GM20431 (cell line): ENCODE data around the gene EML2.
"Not testable (repeated sequence)": the region's sequence is repeated elsewhere in the genome, so short reads cannot be mapped to it uniquely, and the experiment has no call there.

Source experiments
- in situ Hi-C: fragments of 300-500 bp; cut with MseI, MboI; formaldehyde crosslinking; loops from one replicate; pipeline ENCODE4 v1.15.0; 2020; ENCODE audit warnings: low sequenced_read_pairs; ENCODE audit not compliant: unreplicated experiment

Gene EML2

DNA sequence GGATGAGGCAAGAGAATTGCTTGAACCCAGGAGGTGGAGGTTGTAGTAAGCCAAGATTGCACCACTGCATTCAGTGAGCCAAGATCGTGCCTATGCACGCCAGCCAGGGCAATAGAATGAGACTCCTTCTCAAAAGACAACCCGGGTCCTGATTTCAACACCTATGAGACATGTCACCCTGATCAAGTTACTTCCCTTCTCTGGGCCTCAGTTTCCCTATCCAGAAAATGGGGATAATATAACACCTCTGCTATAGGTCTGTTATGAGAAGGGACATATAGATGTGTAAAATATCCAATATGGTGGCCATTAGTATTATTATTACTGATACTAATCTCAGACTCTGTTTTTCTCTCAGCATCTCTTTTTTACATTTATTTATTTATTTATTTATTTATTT, 15.9 kb upstream of the EML2 start:
- in situ Hi-C loops = no loop called here

DNA sequence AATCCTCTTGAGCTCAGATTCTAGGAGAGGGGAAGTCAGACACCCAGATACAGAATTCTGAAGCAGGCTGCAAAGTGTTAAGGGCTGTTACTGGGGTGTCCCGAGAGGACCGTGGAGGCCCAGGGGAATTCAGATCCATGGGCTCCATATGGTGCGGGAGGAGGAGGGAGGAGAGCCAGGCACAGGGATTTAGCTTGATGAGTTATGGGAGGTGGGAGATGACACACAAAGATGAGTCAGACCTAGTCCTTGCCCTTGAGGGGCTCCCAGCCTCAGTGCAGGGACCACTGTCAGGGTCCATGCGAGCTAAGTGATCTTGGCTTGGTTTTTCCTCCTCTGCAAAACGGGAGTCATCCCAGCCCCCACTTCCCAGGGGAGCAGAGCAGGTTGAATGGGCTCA, 14.4 kb upstream of the EML2 start:
- in situ Hi-C loops = no loop called here

DNA sequence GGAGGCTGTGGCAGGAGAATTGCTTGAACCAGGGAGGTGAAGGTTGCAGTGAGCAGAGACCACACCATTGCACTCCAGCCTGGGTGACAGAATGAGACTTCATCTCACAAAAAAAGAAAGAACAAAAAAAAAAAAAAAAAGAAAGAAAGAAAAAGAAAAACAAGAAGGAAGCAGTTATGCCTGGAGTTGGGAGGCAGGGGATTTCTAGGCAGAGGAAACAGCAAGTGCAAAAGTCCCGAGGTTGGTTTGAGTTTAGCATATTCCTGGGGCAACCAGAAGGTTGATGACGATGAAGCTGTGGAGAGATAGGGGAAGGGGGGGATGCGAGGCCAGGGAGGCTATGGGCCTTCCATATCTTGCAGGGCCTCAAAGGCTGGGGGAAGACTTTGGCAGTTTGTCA, 11.5 kb upstream of the EML2 start:
- in situ Hi-C loops = no loop called here

DNA sequence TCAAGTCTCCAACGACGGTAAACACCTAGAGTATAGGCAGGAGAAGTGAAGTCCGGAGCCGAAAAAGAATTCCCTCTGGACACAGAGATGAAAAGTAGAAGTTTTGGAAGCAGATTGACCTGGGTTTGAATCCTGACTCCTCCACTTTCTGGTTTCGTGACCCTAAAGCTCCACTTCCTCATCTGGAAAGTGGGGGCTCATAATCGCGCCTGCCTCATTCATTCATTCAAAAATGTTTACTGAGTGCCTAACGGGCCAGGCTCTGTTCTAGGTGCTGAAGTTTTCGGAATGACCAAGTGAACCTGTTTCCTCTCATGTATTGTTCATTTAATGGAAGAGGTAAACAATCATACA, 7.1 kb upstream of the EML2 start:
- in situ Hi-C loops = no loop called here

DNA sequence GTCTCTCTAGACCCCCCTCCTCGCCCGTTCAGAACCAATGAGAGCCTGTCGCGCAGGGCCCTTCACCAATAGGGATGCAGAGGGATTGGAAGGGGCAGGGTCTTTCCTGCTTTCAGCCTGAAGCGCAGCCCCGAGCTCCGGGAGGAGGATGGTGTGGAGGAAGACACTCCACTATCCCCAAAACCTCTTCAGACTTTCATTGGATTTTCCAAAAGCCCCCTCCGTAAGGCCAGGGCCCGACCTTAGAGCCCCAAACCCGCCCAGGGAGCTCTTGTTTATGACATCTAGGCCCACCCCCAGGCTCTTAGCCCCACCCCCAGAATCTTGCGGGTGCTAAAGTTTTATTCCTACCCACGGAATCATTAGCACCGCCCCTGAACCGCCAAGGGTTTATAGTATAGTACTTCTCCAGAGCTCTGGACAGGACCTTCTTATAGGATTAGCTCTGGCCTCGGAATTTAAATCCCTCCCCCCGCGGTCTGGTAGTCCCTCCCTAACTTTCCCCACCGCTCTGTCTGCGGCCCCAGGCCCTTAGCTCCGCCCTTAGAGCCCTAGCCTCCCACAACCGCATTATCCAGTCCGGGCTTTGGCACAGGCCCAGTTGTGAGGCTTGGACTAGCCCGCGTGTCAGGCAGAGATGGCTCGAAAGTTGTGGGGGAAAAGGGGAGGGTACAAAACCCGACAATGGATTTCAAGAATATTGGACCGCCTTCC, 6.6 kb upstream of the EML2 start:
- in situ Hi-C loops = no loop called here

DNA sequence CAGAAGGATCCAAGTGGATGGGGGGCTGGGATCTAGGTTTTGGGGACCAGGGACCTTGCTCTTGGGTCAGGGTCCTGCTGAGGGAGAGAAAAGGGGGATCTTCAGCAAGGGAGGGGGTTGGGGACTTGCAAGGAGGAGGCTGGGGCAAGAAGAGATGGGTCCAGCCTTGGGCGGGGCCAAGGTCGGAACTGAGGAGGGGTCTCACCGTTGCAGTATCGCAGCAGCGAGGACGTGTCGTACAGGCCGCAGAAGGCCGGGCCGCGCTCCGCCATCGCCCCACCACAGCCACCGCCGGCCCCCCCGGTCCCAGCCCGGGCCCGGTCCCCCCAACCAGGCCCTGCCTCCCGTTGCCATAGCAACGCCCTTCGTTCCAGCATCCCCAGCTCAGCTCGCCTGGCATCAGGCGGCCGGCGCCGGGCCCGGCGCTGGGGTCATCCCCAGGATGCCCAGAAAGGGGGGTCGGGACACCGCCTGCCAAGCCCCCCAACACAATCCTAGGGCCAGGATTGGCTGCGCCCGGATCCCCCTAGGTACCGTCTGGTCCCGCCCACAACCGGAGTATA, 6.0 kb upstream of the EML2 start:
- in situ Hi-C loops = no loop called here

DNA sequence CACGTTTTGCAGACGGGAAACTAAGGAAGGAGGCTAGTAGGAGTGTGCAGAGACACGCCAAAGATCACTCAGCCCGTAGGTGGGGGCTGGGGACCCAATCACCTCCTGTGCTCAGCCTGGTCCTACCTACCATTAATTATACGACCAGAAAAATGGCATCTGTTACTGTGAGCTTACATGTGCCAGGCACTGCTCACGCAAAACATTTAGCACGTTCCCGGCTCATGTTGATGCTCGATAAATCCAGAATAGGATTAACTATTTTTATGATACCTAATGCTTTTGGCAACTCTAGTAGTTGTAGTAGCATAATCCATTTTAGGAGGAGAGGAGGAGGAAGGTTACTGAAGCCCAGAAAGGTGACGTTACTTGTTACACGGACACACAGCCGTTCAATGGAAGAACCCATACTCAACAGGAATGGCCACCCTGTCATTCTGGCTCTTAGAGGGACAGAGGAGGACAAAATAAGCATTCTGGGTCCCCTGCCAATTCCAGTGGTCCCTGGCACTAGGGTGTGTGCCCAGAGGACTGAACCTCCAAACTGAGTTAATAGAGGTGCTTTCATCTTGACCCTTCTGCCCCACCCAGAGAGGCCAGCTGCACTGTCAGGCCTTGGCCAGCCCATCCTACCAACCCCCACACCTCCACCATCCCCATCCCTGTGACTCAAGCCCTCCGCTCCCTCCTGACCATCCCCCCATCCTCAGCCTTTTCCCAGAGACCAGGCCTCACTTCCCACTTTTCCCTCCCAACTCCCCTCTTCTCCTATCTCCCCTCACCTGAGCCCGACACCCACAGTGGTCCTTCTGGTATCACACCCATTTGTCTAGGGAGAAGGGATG, 5.0 kb upstream of the EML2 start:
- in situ Hi-C loops = no loop called here

DNA sequence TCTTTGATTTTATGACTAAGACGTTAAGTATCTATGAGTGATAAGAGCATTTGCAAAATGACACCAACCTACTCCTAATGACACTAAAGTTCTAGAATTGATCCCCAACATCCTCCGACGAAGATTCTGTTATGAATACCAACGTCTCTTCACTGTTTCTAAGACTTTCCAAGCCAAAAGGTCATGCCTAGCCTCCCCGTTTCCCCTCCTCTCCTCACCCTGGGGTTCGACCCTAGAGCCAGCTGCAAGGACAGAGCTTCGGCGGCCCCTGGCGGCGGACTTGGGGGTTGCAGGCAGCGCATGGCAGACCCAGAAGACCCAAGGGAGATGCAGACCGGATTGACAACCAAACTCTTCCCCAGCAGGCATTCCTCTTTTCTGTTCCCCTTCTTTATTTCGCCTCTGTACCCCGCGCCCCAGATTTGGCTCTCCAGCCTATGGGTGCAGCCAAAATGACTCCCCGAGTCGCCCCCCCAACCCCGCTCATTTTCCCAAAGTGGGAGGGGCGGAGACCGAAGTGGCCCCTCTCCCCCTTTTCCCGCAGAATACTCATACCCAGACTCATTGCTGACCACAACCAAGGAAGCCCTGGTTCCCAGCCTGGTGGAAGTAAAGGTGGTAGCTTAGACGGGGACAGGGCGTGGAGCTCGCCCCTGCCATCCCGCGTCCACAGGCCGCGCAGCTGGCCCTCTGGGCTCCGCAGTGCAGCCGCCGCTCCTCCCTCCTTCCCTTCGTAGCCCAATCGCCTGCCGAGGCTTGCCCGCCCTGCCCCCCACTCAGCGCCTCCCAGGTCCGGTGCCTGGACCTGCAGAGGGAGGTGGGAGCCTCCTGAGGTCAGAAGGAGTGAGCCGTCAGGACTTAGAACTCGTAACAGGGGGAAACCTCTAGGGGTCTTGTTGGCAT, 4.1 kb upstream of the EML2 start:
- in situ Hi-C loops = no loop called here

DNA sequence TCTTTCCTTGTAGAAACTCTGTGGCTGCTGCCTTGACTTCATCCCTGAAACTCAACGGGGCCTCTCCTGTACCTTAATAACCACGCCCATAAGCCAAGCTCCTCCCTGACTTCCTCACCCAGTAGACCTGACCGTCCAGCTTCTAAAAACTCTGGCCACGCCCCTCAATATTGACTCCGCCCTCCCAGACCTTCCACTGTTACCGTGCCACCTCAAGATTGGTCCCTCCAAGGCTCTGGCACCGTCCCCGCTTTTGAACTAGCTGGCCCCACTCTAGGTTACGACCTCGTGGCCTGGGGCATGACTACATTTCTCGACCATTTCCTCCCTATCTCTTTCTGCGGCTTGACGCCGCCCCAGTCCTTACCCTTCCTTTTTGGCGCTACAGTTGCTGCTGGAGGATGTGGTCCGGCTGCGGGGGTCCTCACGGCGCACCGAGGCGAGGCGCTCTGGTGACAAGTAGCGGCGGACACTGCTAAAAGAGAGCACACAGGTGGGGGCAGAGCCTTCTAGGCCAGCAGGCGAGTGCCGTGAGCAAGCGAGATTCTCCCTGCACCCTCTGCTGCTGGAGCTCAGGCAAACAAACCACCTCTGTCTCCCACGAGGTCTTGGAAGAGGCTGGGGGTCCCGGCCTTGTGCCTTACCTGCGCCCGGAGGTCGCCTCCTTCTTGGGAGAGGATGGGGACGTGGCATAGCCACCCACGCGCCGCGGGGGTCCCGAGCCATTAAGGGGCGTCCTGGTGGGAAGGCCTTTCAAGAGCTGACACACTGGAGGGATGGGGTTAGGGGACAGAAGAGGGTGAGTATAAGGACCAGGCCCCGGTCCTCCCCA, 2.3 kb upstream of the EML2 start:
- in situ Hi-C loops = no loop called here

DNA sequence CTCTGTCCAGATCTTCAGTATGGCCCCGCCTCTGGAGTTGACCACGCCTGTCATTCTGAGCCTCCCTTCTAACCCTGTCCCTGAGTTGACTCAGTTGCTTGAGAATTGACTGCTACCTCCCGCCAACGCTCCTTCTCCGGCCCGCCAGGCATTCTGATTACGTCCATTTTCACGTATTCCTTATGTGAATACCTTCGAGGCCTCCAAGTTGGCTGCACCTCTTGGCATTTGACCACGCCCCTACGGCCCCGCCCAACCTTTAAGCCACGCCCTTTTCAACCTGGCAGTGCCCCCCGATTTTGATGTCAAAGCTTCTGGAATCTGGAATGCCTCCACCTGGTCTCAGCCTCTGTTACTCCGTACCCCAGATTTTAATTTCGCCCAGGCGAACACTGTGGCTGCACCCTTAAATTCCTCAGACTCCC, 1.7 kb upstream of the EML2 start:
- in situ Hi-C loops = no loop called here

DNA sequence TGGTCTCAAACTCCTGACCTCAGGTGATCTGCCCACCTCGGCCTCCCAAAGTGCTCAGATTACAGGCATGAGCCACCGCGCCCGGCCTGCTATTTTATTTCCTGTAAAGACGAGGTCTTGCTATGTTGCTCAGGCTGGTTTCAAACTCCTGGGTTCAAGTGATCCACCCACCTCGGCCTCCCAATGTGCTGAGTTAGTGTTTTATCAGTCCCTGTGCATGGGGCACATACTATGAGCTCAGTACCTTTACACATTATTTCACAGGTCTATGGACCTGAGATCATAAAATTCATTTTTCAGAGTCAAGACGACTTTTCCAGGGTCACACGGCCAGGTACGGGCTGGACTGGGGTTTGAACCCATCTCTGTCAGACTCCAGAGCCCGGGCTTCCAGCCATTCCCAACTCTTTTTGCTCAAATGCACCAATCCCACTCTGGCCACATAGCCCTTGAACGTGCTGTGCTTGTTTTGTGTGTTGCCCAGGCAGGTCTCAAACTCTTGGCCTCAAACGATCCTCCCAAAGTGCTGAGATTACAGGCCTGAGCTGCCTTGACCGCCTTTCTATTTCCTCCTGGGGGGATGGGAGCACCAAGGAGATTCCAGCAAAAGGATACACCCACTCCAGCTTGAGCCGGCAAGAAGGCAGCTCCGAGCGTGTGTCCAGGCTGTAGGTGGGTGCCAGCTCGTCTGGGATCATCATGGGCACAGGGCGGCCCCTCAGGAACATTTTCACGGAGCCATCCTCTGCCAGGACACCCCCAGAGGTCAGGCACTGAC, 1.1 kb downstream of the EML2 start:
- in situ Hi-C loops = no loop called here

DNA sequence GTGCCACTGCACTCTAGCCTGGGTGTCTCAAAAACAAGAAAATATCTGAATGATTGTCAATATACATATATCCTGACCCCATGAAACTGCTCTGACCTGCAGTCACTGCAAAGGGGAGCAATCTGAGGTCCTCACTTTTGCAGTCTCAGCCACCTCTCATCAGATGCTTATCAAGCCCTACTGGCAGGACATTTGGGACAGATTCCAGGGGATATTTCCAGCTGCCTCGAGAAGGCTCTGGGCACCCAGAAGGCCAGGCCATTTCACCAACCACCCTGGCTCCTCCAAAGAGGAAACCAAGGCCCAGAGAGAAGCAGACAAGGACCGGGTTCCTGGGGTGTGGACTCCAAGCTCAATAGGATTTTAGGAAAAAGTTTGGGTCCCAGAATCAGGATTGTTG, 2.3 kb downstream of the EML2 start:
- in situ Hi-C loops = no loop called here

DNA sequence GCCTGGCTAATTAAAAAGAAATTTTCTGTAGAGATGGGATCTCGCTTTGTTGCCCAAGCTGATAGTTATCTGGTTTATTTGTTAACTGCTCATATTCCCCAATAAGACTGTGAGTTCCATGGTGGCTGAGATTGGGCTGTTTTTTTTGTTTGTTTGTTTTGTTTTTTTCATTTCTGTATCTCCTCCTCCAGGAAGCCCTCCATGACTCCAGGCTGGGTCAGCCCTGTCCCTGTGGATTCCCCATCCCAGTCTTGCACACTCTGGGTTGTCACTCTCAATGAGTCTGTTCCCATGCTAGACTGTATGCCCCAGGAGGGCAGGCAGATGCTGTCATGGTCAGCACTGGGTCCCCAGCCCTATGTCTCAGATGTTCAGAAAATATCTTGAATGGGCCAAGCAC, 2.9 kb downstream of the EML2 start:
- in situ Hi-C loops = no loop called here

DNA sequence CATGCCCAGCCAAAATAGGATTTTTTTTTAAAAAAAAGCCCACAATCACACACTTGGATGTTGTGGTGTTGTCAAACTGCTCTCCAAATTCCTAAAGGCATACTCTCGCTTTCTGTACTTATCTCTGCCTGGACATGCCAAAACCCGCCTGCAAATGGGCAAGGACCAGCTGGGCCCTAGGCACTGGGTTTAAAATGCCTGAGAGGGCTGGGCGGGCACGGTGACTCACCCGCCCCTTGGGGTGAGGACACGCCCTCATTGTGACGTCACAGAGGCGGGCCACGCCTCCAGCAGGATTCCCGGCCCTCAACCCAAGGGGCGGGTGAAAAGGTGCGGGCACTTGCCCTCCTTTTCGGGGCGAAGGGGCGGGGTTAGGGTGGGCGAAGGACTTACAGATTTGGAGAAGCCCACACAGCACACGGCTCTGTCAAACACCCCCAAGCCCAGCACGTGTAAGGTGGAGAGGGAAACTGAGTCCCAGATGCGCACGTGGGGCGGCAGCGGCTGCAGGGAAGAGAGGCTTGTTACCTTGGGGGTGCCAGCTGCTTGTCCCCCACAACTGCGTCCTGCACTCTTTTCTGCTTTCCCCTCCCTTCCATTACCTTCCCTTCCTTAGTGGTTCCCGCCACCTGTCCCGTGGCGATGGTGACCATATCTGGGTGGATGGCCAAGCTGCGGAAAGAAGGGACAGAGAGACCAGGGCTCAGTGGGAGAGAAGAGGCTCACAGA, 6.6 kb downstream of the EML2 start:
- in situ Hi-C loops = no loop called here

DNA sequence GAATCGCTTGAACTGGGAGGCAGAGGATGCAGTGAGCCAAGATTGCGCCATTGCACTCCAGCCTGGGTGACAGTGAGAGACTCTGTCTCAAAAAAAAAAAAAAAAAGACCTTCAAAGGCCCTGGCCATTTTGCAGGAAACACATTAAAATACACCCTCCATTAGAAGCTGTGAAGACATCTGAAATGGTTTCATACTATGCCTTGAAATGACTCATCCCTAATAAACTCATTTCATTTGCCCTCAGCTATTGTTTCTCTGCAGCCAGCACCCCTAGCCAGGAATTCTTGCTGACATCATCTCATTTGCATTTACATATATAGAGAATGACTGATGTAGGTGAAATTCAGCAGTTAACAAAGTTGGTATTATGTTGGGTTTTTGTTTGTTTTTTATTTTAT, 8.7 kb downstream of the EML2 start:
- in situ Hi-C loops = no loop called here

DNA sequence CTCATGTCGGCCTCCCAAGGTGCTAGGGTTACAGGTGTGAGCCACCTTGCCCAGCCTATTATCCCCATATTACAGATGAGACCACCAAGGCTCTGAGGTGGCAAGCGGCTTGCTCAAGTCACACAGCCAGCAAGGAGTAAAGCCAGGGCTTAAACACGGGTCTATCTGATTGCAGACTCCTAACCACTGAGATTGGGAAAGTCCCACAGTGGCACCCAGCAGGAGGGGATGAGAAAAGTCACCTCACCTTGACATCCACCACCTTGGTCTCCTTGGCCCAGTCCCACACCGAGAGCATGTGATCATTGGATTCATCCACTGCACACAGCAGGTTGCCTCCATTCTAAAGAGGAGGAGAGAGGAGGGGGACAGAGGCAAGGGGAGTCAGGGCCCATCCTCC, 9.5 kb downstream of the EML2 start:
- in situ Hi-C loops = no loop called here

DNA sequence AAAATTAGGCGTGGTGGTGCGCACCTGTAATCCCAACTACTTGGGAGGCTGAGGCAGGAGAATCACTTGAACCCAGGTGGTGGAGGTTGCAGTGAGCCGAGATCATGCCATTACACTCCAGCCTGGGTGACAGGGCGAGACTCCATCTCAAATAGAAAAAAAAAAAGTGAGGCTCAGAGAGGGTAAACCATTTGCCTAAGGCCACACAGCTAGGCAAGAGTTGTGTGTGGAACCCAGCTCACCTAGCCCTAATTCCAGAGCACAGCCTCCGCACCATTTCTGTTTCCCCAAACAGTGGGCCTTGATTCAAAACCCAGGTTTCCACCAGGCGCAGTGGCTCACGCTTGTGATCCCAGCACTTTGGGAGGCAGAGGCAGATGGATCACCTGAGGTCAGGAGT, 11.0 kb downstream of the EML2 start:
- in situ Hi-C loops = not testable (repeated sequence)

DNA sequence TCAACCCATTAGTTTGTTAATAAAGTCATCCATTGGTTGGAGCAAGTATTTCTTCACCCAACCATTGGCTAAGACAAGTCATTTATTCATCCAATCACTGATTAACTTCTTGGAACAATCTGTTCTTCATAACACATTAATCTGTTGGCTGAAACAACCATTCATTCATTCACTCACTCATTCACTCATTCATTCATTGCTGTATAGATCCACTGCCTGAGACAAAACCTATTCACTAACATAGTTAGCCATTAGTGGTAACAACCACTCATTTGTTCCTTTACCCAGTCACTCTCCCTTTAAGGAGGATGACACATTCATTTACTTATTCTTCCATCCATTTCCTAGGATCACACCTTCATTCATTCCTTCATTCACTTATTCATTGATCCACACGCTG, 15.2 kb downstream of the EML2 start:
- in situ Hi-C loops = no loop called here
